ENCODE data around the gene RNF207.

DNA sequence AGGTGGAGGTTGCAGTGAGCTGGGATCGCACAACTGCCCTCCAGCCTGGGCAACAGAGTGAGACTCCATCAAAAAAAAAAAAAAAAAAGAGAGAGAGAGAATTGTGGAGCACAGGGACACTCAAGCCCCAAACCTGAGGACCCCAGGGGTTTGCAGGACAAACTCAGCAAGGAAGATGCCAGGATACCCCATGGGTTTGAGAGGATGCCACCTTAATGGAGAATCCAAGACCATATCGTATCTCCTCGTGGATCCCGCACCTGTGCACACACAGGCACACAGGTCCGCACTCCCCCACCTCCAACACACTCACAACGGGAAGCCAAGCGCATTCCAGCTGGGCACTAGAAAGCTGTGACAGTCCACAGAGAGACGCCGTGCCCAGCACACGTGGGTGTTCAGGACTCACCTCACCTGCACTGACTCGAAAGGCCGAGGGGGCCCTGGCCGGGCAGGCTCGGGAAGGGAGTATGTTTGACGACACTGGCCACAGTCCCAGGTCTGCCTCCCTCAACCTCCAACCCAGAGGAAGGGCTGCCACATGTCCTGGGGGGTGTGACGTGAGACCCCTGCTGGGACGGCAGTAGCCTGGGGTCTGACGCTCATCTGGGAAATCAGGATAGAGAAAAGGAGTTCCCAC, 36.9 kb upstream of the RNF207 start:
- TF ChIP-seq POLR2A (IDR thresholded peaks at IDR 0.05), result no peak
- TF ChIP-seq, protein P1, sequence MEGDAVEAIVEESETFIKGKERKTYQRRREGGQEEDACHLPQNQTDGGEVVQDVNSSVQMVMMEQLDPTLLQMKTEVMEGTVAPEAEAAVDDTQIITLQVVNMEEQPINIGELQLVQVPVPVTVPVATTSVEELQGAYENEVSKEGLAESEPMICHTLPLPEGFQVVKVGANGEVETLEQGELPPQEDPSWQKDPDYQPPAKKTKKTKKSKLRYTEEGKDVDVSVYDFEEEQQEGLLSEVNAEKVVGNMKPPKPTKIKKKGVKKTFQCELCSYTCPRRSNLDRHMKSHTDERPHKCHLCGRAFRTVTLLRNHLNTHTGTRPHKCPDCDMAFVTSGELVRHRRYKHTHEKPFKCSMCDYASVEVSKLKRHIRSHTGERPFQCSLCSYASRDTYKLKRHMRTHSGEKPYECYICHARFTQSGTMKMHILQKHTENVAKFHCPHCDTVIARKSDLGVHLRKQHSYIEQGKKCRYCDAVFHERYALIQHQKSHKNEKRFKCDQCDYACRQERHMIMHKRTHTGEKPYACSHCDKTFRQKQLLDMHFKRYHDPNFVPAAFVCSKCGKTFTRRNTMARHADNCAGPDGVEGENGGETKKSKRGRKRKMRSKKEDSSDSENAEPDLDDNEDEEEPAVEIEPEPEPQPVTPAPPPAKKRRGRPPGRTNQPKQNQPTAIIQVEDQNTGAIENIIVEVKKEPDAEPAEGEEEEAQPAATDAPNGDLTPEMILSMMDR (IDR thresholded peaks at IDR 0.05), result no peak

Data from thyroid gland (tissue), 4 donors.